ENCODE measurements around the gene PEPD.

The PEPD gene

GRCh38 chr19:33511346-33511745 is 10.2 kb downstream of the PEPD start:
- no peak for DNase-seq (ENCODE audit: low read depth)

GRCh38 chr19:33510462-33511194 is 11.0 kb downstream of the PEPD start:
- DNase-seq (ENCODE audit: low read depth): no peak

DNA sequence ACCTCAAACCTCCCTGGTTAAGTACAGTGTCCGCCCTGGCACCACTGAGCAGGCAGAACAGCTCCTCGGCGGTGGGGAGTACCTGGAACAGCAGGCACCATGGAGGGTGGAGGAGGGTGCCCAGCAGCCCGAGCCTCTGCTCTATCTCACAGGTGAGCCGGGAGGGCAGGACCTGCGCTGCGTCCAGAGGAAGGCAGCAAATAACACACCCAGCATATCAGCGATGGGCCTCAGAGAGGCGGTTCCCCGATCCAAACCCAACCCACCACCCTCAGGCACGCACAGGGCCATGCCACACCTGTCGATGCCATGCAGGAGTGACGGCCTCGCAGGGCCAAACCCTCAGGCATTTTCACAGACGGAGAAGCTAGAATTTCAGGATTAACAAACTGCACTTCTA is 11.8 kb downstream of the PEPD start:
- DNase-seq (ENCODE audit: low read depth): no peak

DNA sequence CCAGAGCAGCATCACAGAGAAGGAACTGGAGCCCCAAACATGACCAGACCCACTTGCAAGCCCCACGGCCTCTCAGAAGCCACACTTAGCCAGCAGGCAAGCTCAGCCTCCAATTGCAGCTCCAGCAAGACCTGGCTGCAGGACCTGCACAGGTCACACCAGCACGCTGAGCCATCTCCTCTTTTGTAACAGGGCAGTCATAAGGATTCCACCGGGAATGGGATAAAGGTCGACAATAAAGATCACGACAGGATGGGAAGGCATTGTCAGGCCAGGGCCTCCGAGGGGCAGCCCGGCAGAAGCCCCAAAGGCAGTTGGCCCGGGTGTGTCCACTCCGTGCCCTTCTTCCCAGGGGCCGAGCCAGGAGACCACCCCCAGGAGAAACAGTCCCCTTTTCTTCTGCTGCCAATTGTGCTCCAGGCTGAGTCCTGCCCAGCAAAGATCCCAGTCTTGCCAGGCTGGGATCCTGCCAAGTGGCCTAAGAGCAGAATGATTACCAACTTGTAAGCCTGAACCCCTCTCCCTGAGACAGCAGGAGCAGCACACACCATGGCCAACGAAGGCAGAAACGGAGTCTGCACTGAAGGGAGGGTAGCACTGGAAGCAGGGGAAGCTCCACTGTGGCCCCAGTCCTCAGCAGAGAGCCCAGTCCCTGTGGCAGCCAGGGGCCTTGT is 12.5 kb downstream of the PEPD start:
- no peak for DNase-seq (ENCODE audit: low read depth)

GRCh38 chr19:33508431-33508830 is 13.2 kb downstream of the PEPD start:
- no peak for DNase-seq (ENCODE audit: low read depth)

GRCh38 chr19:33508009-33508408 is 13.6 kb downstream of the PEPD start:
- DNase-seq (ENCODE audit: low read depth): no peak

DNA sequence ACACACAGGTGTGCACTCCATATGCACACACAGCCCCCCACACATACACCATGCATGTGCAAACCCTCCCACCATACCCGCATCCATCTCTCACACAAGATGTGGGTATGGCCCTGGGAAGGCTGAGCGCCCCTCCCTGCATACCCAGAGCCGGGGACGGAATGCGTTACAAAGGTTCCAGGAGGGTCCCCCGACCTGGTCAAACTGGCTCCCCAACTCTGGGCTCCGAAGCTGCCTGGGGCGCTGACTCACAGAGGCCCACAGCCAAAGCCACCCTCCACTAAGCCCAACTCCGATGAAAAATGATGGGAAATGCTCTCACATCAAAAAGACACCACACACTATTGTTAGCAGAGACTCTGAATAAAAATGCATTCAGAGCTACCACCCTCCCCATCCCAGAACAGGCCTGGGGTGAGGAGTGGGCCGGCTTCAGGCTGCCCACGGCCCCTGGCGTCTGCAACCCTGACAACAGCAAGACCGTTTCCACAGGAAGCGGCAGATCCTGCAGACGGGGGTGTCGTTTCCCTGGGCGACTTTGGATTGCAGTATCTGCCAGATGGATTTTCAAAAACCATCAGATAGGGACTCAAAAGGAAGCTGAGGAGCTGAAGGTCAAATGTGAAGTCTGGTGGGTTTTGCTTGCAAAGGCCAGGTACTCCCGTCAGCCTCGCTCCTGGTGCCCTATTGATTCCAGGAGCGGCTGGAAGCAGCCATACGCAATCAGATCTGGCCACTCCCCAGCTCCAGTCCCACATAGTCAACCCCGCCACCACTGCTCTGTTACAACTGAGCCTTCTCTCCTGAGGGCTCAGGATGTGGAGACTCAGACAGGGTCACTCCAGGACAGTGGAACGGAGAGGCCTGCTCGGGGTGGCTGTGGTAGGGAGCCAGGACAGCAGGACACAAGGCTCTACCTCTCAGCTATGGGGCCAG is 14.3 kb downstream of the PEPD start:
- DNase-seq (ENCODE audit: low read depth): no peak

DNA sequence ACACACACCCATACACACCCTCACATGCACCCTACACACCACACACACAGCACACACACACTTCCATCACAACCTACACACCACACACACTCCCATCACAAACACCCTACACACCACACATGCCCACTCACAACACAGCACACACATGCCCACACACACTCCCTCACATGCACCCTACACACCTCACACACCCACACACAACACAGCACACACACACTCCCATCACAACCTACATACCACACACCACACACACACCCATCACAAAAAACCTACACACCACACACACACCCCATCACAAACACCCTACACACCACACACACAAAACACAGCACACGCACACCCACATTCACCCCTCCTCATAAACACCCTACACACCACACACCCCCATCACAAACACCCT is 15.1 kb downstream of the PEPD start:
- DNase-seq (ENCODE audit: low read depth): no peak

DNA sequence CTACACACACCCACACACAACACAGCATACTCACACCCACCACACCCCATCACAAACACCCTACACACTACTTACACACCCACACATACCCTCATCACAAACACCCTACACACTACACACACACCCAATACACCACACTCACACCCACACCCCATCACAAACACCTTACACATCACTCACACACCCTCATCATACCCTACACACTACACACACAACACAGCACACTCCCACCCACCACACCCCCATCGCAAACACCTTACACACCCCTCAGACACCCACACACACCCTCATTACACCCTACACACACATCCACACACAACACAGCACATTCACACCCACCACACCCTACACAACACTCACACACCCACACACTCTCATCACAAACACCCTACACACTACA is 15.8 kb downstream of the PEPD start:
- no peak for DNase-seq (ENCODE audit: low read depth)

GRCh38 chr19:33505148-33505547 is 16.4 kb downstream of the PEPD start:
- no peak for DNase-seq (ENCODE audit: low read depth)

DNA sequence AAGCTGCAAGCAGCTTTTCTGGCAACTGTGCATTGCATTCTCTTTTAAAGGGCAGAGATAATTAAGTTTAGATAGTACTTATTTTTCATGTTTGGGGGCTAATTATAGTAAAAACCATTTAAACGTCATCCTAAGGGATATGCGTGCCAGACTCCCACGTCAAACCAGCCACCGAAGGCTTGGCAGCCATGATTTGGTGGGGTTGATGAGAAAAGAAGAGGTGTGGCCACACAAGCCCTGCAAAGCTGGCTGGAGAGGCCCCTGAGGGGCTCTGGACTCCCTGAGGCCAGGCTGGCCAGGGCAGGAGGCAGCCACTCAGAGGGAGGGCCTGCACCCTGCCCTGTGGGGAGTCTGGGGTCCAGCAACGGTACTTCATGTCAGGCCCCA is 17.5 kb downstream of the PEPD start:
- DNase-seq (ENCODE audit: low read depth): no peak

DNA sequence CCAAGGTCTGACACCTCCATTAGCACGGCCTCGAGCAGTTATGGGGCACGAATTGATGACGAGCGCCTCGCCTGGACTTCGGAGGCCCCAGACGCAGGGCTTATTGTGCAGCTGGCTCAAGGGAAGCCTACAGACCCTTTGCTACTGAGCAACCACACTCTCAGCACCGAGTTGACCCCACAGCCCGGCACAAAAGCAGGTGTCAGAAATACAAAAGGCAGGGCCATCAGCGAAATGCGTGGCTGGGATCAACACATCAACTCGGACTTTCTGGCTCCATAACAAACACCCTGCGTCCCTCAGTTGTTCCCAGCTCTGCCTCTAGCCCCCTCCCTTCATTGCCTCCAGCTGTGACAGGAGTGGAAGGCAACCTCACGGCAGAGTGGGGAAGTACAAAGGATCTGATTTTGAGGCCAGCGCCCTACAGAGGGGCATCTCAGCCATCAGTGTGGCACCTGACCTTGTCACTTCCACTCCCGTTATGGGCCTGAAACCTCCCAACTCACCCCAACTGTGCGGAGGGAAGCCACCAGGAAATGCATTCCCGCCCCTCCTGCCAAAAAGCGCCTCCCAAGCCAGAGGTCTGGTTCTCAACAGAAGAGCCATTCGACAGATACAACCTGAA is 18.0 kb downstream of the PEPD start:
- no peak for DNase-seq (ENCODE audit: low read depth)

- no peak for DNase-seq (ENCODE audit: low read depth)
Observed at GRCh38 chr19:33503030-33503429, 18.6 kb downstream of the PEPD start.

- DNase-seq (ENCODE audit: low read depth): no peak
Observed at GRCh38 chr19:33502521-33502920, 19.1 kb downstream of the PEPD start.

DNA sequence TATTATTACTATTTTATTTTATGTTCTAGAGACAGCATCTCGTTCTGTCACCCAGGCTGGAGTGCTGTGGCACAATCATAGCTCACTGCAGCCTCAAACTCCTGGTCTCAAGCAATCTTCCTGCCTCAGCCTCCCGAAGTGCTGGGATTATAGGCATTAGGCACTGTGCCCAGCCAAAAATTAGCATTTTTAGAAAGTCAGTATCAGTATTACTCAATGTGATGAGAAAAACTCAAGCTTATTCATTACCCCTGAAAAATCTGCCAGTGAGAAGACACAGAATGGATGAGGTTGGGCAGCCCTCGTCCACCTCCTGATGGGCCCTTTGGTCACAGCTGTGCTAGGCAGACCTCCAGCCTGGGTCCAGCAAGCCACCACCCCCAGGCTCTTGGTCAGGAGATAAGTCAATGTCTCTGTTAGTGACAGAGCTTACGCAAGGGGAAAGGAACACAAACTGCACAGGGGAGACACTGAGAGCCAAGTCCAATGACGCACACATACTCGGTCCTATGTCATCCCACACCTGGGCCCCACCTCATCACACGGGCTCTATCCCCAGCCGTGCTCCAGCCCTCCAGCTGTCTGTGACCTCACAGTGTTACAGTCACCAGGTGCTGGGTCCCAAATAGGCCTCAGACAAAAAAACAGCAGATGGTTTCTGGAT is 19.8 kb downstream of the PEPD start:
- DNase-seq (ENCODE audit: low read depth): no peak

- no peak for DNase-seq (ENCODE audit: low read depth)
Observed at GRCh38 chr19:33500991-33501390, 20.6 kb downstream of the PEPD start.

DNA sequence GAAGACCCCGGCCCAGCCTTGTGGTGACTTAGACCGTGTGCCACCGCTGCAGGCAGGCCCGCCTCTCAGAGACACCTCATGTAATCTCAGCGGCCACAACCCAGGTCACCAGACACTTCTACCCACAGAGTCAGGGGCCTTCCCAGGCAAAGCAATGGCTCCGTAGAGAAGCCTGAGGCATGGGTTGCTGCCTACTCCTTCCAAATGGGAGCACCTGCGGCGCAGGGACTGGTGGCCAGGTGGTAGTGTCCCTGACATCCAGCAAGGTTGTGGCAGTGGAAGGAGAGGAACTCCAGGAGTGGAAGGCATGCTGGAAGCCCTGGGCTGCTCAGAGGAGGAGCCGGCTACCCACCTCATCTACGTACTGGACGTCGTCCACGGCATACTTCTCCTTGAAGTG is 21.0 kb downstream of the PEPD start:
- no peak for DNase-seq (ENCODE audit: low read depth)

DNA sequence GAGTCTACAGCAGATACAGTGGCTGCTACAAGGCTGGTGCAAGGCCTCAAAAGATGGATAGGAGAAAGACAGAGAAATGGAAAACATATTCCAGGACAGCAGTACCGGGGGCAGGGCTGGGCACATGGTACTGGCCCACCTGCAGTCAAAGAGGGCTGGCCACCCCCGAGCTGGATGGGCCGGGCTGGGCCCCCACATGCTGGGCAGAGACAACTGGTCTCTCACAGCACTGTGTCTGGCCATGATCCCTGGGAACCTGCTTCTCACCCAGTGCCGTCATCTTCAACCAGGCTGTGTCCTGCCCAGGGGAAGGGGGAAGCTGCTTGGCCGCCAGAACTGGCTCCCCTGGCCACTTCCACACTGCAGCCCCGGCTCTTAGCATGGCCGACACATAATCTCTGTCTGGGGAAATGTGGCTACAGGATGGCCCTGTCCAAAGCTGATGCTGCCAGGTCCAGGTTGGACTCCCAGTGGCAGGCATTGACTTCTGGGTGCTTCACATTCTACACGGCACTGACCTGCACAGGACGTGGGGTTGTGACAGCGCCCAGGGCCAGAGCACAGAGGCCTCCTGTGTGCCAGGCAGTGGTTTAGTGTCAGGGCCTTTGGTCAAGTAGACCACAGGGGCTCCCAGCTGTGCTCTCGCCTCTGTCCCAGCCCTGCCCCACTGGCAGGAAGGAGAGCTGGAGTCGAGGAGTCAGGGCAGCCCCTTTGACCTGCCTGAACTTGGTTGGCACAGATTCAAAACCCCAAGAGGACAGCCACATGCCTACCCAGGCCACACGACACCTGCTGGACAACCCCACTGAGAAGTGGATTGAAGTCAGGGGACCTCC is 21.7 kb downstream of the PEPD start:
- DNase-seq (ENCODE audit: low read depth): no peak

GRCh38 chr19:33499248-33499647 is 22.3 kb downstream of the PEPD start:
- no peak for DNase-seq (ENCODE audit: low read depth)

DNA sequence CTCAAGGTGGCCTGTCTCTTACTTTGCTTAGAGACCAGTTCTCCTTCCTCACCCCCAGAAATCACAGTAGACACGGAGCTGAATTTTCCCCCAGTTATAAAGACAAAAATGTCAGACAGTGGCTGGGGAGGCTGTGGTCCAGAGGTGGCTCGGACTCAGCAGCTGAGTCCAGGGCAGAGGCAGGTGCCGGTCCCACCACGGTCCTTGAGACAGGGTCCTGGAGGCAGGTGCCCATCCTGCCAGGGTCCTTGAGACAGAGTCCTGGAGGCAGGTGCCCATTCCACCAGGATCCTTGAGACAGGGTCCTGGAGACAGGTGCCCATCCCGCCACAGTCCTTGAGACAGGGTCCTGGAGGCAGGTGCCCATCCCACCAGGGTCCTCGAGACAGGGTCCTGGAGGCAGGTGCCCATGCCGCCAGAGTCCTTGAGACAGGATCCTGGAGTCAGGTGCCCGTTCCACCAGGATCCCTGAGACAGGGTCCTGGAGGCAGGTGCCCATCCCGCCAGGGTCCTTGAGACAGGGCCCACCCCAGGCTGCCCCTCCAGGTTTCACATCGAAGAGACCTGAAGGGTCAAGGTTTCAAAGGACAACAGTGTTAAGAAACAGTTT is 23.1 kb downstream of the PEPD start:
- DNase-seq (ENCODE audit: low read depth): no peak

- DNase-seq (ENCODE audit: low read depth): no peak
Observed at GRCh38 chr19:33497778-33498175, 23.8 kb downstream of the PEPD start.
